Prostate gland (tissue), 2 donors: ENCODE results near the gene MECP2.

Experiments used
- POLR2A ChIP-seq: fragments of 450-650 bp; IDR thresholded peaks from one replicate; pipeline ENCODE4 v1.6.1; 2016; ENCODE audit warnings: antibody characterized with exemption, mild to moderate bottlenecking
- POLR2AphosphoS5 ChIP-seq: sonication (generic); formaldehyde crosslinking; IDR thresholded peaks from one replicate; pipeline ENCODE4 v1.6.1; 2017; ENCODE audit warnings: antibody characterized with exemption
- TF ChIP-seq, protein P1 (sequence below), 4 experiments: fragments of 200-600 bp in 2 of 4; fragments of 450-650 bp in 2 of 4; sonication (generic) in 2 of 4; IDR thresholded peaks; 1 replicate in 3 of 4; 2 replicates in 1 of 4; pipeline ENCODE4 v1.5.1; 2016 to 2019; ENCODE audit warnings: antibody characterized with exemption in 4 of 4, mild to moderate bottlenecking in 2 of 4, moderate library complexity in 2 of 4

DNA sequence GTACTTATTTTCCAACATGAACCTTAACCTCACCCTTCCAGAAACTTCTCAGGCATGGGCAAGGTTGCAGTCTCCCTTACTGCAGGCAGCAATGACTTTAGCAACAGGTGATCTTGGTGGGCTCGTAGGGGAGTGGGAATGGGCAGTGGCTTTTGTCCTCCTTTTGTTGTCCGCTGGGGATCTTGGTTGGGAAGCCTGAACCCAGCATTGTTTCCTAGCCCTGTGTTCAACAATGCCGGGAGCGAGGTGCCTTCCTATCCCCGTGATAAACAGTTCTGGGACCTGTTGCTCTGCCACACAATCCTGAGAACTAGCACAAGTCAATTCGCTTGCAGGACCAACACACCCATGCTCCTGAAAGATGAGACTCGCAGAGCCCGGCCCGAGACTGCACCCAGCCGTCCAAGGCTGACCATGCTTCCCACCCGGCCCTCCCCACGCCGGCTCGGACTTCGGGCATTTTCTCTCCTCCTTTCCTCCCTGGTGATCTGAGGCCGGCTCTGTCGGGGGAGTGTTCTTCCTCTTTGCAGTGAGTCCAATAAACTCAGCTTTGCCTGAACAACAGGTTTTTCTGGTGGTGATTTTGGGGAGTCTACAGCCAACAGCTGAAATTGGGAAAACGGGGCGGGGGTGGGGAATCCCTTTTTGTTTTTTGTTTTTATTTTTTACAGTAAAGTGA, 98.0 kb downstream of the MECP2 start:
- TF ChIP-seq, protein P1, sequence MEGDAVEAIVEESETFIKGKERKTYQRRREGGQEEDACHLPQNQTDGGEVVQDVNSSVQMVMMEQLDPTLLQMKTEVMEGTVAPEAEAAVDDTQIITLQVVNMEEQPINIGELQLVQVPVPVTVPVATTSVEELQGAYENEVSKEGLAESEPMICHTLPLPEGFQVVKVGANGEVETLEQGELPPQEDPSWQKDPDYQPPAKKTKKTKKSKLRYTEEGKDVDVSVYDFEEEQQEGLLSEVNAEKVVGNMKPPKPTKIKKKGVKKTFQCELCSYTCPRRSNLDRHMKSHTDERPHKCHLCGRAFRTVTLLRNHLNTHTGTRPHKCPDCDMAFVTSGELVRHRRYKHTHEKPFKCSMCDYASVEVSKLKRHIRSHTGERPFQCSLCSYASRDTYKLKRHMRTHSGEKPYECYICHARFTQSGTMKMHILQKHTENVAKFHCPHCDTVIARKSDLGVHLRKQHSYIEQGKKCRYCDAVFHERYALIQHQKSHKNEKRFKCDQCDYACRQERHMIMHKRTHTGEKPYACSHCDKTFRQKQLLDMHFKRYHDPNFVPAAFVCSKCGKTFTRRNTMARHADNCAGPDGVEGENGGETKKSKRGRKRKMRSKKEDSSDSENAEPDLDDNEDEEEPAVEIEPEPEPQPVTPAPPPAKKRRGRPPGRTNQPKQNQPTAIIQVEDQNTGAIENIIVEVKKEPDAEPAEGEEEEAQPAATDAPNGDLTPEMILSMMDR (IDR thresholded peaks at IDR 0.05): no peak
- TF ChIP-seq POLR2A: no peak
- no peak for TF ChIP-seq POLR2AphosphoS5
